ENCODE data around the gene PRDM16. TPM values are rescaled to one million over a fixed set of nuclear protein-coding genes. Genes with fewer than 3 reads are reported as not detected.

PRDM16 gene
- total and polyA plus RNA-seq, 2 of the 8 experiments (the other 6 are each of a cell fraction or from before 2014, with no cell fraction given) = 0.39 to 0.43 TPM

DNA sequence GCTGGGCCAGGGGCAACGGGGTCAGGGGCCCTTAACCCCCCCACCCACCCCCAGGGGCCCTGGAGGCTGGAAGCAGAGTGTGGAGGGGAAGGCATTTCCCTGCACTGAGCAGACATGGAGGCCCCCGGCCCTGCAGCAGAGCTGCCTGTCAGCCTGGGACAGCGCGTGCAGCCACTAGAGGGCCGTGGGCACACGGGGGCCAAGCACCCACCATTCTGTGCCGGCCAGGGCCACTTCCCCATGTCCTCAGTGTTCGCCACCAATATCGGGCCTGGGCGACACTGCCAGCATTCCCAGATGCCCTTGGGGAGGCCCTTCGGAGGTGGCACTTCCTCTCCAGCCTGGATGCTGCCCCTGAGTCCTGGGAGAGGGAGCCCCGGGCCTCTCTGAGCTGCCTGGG is 362.3 kb downstream of the PRDM16 start (continued):
- TF ChIP-seq, protein P1, sequence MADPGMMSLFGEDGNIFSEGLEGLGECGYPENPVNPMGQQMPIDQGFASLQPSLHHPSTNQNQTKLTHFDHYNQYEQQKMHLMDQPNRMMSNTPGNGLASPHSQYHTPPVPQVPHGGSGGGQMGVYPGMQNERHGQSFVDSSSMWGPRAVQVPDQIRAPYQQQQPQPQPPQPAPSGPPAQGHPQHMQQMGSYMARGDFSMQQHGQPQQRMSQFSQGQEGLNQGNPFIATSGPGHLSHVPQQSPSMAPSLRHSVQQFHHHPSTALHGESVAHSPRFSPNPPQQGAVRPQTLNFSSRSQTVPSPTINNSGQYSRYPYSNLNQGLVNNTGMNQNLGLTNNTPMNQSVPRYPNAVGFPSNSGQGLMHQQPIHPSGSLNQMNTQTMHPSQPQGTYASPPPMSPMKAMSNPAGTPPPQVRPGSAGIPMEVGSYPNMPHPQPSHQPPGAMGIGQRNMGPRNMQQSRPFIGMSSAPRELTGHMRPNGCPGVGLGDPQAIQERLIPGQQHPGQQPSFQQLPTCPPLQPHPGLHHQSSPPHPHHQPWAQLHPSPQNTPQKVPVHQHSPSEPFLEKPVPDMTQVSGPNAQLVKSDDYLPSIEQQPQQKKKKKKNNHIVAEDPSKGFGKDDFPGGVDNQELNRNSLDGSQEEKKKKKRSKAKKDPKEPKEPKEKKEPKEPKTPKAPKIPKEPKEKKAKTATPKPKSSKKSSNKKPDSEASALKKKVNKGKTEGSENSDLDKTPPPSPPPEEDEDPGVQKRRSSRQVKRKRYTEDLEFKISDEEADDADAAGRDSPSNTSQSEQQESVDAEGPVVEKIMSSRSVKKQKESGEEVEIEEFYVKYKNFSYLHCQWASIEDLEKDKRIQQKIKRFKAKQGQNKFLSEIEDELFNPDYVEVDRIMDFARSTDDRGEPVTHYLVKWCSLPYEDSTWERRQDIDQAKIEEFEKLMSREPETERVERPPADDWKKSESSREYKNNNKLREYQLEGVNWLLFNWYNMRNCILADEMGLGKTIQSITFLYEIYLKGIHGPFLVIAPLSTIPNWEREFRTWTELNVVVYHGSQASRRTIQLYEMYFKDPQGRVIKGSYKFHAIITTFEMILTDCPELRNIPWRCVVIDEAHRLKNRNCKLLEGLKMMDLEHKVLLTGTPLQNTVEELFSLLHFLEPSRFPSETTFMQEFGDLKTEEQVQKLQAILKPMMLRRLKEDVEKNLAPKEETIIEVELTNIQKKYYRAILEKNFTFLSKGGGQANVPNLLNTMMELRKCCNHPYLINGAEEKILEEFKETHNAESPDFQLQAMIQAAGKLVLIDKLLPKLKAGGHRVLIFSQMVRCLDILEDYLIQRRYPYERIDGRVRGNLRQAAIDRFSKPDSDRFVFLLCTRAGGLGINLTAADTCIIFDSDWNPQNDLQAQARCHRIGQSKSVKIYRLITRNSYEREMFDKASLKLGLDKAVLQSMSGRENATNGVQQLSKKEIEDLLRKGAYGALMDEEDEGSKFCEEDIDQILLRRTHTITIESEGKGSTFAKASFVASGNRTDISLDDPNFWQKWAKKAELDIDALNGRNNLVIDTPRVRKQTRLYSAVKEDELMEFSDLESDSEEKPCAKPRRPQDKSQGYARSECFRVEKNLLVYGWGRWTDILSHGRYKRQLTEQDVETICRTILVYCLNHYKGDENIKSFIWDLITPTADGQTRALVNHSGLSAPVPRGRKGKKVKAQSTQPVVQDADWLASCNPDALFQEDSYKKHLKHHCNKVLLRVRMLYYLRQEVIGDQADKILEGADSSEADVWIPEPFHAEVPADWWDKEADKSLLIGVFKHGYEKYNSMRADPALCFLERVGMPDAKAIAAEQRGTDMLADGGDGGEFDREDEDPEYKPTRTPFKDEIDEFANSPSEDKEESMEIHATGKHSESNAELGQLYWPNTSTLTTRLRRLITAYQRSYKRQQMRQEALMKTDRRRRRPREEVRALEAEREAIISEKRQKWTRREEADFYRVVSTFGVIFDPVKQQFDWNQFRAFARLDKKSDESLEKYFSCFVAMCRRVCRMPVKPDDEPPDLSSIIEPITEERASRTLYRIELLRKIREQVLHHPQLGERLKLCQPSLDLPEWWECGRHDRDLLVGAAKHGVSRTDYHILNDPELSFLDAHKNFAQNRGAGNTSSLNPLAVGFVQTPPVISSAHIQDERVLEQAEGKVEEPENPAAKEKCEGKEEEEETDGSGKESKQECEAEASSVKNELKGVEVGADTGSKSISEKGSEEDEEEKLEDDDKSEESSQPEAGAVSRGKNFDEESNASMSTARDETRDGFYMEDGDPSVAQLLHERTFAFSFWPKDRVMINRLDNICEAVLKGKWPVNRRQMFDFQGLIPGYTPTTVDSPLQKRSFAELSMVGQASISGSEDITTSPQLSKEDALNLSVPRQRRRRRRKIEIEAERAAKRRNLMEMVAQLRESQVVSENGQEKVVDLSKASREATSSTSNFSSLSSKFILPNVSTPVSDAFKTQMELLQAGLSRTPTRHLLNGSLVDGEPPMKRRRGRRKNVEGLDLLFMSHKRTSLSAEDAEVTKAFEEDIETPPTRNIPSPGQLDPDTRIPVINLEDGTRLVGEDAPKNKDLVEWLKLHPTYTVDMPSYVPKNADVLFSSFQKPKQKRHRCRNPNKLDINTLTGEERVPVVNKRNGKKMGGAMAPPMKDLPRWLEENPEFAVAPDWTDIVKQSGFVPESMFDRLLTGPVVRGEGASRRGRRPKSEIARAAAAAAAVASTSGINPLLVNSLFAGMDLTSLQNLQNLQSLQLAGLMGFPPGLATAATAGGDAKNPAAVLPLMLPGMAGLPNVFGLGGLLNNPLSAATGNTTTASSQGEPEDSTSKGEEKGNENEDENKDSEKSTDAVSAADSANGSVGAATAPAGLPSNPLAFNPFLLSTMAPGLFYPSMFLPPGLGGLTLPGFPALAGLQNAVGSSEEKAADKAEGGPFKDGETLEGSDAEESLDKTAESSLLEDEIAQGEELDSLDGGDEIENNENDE (IDR thresholded peaks at IDR 0.05; ENCODE audit: insufficient replicate concordance, low read length) = no peak
- TF ChIP-seq SP4 (IDR thresholded peaks at IDR 0.05; ENCODE audit: low read length) (no peak), RBBP5 (IDR thresholded peaks at IDR 0.05; ENCODE audit: borderline replicate concordance, low read depth, low read length) (no peak), FOSL1 (IDR thresholded peaks at IDR 0.05; ENCODE audit: insufficient read depth, low read depth, low read length) (no peak), RXRA (IDR thresholded peaks at IDR 0.05; ENCODE audit: insufficient read depth, low read depth, low read length) (no peak), TAF1 (IDR thresholded peaks at IDR 0.05; ENCODE audit: low read depth, low read length) (no peak), YY1 (IDR thresholded peaks at IDR 0.05; ENCODE audit: low read depth, low read length) (no peak), SRF (IDR thresholded peaks at IDR 0.05; ENCODE audit: low read depth, low read length) (no peak), KDM5A (IDR thresholded peaks at IDR 0.05; ENCODE audit: low read length) (no peak), RFX5 (IDR thresholded peaks at IDR 0.05; ENCODE audit: borderline replicate concordance, low read depth, low read length) (no peak), NRF1 (IDR thresholded peaks at IDR 0.05; ENCODE audit: low read depth, low read length) (no peak), TBP (IDR thresholded peaks at IDR 0.05; ENCODE audit: low read depth, low read length) (no peak)

Measured in H1 (cell line).